Germinal center (tissue), 1 donor: ENCODE measurements around the gene CLDN16.

ENCODE experiments used
- DNase-seq: peaks from one replicate; pipeline ENCODE4 v3.0.0; 2012; ENCODE audit warnings: mixed read lengths, low spot score

CLDN16 gene

DNA sequence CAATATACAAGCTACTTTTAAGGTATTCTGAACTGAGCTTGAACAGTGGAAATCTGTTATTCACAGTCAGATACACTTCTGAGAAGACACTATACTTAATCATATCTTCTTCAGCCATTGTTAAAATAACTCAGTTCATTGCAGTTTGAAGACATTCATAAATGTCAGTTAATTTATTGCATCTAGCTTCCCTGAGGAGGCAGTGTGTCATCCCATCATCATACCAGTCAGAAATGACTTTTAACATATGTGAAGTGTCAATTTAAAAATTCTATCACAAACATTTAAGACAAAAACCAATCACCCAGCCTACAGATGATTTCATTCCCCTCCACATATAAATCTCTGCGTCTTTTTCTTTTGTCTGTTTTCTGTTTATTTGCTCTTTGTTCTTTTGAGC, 54.3 kb downstream of the CLDN16 start:
- DNase-seq: no peak

DNA sequence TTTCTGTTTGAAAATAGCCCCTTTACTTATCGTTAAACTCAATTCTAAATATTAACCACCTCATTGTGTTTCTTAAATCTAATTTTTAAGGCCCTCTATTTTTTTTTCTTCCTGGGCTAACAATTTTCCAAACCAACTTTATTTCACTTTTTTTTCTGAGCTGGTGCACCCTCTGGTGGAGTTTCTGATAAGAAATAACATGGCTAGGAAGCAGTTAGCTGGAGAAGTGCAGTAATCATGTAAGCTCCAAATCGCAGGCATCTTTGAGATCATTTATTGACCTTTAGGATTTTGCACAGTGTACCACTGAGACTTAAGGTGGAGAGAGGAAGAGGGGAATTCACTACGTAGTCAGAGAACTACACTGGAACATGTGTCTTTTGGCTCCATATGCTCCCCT, 55.3 kb downstream of the CLDN16 start:
- no peak for DNase-seq

DNA sequence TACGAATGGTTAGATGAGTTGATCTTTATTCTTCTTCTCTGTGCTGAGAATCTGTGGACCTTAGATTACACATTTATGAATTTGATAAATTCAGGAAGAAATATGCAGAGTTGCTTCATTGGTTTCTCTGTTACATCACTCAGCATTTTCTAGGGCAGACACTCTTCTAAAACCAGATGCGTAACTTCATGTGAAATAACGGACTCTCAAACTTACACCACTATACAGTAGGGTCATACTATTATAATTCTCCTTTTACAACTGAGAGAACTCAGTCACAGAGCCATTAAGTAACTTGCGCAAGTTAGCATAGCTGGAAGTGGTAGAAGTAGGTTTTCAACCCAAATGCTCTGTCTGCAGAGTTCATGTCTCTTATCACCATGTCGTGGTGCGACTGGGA, 56.0 kb downstream of the CLDN16 start:
- no peak for DNase-seq

DNA sequence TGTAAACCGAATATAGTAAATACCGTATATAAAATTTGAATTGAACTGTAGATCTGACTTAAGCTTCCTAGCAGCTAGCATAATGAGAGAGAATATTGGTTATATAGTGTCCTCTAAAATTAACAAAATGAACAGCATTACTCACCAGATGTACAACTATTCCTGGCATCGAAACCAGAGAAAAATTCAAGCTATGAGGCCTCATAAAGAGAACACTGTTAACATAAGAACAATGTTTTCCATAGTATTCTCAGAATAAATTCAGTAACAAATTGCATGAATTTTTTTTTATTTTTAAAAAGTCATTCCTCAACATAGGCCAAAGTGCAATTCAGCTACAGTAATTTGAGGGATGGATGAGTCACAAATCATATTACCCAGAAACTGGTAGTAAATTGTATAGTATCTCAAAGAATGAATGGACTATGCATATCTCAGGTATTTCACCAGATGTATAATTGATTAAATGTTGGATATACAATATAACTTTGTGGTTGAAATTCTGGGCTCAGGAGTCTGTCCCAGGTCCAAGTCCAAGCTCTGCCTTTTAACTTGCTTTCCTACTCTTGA, 56.7 kb downstream of the CLDN16 start:
- no peak for DNase-seq

DNA sequence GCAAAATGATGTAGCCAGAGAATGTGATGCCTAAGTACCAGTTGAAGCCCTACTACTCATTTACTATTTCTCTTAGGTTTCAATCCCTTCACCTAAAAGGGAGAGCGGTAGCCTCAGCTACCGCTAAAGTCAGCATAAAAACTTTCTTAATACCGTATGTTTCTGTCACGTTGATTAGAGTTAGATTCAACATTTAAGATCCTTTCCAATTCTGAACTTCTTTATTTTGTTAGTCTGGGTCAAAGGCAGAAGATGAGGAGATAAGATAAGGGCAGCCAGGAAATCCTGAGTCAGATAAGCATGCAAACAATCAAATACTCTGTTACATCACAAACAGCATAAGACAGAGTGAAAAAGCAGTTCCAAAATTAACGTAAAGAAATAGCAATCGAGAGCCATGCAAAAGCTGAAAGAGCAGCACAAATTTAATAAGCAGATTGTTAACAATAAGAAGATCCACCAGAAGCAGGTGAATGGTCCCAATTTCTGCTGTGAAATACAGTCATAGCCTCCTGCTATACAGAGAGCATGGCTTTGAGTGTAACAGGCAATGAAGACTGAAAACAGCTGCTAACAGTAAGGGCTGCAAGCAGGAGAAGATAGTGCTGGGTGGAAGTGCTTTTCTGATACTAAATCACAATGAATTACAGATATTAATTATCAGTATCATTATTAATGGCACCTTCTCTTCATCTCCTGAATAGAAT, 58.8 kb downstream of the CLDN16 start:
- no peak for DNase-seq

DNA sequence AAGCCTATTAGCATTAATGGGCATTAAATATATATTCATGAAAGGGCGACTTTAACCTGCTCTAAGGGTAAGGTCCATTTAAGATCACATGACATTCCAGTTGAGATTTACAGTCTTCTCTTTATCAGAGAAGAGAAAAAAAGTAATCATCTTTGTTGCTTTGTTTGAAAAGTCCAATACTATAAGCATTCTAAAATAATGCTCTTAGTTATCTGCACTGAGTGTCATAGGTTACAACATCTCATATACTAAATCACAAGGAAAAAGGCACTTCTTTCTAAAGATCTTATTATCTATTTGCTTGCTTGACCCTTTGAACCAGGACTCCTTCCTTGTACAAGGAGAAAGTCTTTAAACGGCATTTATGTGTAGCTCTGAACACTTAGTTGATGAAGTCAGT, 60.3 kb downstream of the CLDN16 start:
- no peak for DNase-seq

DNA sequence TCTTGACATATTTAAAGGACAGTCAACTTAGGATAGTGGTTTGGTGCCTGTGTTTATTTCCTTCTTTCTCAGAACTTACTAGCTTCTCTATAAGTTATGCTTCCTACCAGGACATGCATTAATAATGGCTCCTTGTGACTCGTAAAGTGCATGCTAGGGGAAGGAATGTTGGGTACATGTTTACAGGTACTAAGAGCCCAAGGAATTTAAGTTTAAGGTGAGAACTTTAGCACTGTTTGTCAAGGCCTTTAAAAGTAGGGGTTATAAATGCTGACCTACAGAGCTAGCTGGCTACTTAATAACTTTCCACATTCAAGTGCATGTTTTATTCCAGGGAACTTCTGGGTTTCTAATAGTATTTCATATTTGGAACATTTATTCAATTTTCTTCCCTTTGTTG, 61.8 kb downstream of the CLDN16 start, which contains the start of gene TMEM207:
TSS of gene TMEM207 (minus strand) at position 101 of the 400 bp plus-strand sequence. CDS start at position 9, 92 bp downstream.
- DNase-seq: no peak

DNA sequence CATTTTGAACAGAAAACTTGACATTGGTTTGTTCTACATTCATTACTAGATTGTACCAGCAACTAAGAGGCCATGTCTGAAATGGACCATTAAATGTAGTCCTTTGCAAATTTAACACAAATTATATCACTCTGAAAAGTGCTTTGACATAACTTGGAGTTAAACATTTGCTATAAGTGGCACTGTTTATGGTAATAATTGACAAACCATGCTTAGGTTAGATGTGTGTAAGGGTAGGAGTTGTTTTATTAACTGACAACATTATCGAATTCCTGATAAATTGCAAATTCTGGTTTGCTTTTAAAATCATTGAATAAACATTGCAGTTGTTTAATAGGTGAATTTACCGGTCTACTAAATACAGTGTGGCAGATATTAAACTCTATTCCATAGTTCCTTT, 67.9 kb downstream of the CLDN16 start:
- no peak for DNase-seq

DNA sequence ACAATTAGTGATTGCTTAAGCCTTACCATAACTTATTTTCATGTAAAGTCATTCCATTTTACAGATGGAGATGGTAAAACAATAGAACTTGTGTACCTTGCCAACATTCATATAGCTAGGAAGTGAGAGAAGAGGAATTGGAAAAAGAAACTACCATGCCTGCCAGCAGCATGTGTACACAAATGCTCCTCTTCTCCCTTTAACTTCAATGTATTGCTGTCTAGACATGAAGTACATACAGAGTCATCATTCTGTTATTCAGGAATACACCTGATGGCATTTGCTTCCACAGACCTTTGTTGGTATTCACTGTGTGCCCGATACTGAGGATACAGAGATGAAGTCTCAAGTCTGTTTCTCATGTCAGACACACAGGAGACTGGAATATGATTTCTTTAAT, 68.8 kb downstream of the CLDN16 start:
- DNase-seq: no peak

DNA sequence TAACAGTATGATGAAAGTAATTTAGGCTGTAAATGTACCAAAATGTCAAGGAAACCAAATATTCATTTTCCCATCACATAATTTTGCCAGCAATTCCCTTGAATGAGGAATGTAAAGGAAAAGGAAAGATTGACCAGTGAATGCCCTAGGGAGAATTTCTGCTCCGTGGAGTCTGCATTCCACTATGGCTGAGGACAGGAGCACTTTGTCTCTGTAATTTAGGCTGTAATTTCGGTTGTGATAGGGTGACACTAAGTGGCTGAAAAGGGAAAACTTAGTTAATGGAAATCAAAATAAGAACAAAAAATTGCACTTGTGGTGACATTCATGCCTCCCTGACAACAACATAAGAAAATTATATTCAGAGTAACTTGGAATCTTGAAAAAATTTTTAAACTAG, 70.1 kb downstream of the CLDN16 start:
- no peak for DNase-seq
